ENCODE measurements around the gene SLFN12L.

Gene SLFN12L

DNA sequence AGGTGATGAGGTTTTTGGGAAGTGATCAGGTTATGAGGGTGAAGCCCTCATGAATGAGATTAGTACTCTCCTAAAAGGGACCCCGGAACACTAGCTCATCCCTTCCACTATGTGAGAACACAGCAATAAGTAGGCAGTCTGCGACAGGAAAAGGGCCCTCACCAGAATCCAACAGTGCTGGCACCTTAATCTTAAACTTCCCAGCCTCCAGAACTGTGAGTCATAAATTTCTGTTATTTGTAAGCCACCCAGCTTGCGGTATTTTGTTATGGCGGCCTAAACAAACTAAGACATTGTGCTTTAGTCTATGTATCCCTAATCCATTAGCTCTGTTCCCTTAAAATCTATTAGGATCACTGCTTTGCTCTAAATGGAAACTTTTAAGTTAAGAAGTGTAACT, 113.7 kb downstream of the SLFN12L start:
- no peak for DNase-seq
